ENCODE results near the gene BHMT. TPM values are rescaled to one million over a fixed set of nuclear protein-coding genes. Genes with fewer than 3 reads are reported as not detected.
"Not testable (repeated sequence)": the region's sequence is repeated elsewhere in the genome, so short reads cannot be mapped to it uniquely, and the experiment has no call there.

The BHMT gene
- total and polyA plus RNA-seq, 4 donors = 0.89 to 9.3 (median 3.1) TPM

- not testable (repeated sequence) for H3K4me3 ChIP-seq (ENCODE audit: low read depth, low read length); H3K9me3 ChIP-seq (ENCODE audit: control insufficient read depth, insufficient read depth, low read length); H3K36me3 ChIP-seq (ENCODE audit: control insufficient read depth, insufficient read depth, low read length); H3K27ac ChIP-seq (ENCODE audit: low read depth, low read length); H3K4me1 ChIP-seq (ENCODE audit: control insufficient read depth, insufficient read depth, low read length); H3K27me3 ChIP-seq (ENCODE audit: control insufficient read depth, insufficient read depth, low read length); DNase-seq (ENCODE audit: low read depth in 4 of 6, low spot score in 6 of 6)
- 100% methylated on average over 4 of the region's 7 CpGs for WGBS (ENCODE audit: insufficient coverage)
Observed at GRCh38 chr5:79161647-79162046, 50.0 kb downstream of the BHMT start.

GRCh38 chr5:79168031-79168430 is 56.4 kb downstream of the BHMT start:
- H3K27ac ChIP-seq (ENCODE audit: low read depth, low read length) = no peak overlapping the region
- no peak overlapping the region for H3K4me3 ChIP-seq (ENCODE audit: low read depth, low read length)
- H3K27me3 ChIP-seq (ENCODE audit: control insufficient read depth, insufficient read depth, low read length) = no peaks in the 10 kb centered on the region
- no peaks in the 10 kb centered on the region for H3K4me1 ChIP-seq (ENCODE audit: control insufficient read depth, insufficient read depth, low read length)
- no peak for DNase-seq (ENCODE audit: low read depth in 4 of 6, low spot score in 6 of 6)
- no peaks in the 10 kb centered on the region for H3K9me3 ChIP-seq (ENCODE audit: control insufficient read depth, insufficient read depth, low read length)
- no peaks in the 10 kb centered on the region for H3K36me3 ChIP-seq (ENCODE audit: control insufficient read depth, insufficient read depth, low read length)

- Histone ChIP-seq H3K4me1 (ENCODE audit: control insufficient read depth, insufficient read depth, low read length) (no peaks in the 10 kb centered on the region), H3K36me3 (ENCODE audit: control insufficient read depth, insufficient read depth, low read length) (no peaks in the 10 kb centered on the region), H3K4me3 (ENCODE audit: low read depth, low read length) (no peak overlapping the region), H3K9me3 (ENCODE audit: control insufficient read depth, insufficient read depth, low read length) (no peaks in the 10 kb centered on the region), H3K27ac (ENCODE audit: low read depth, low read length) (no peak overlapping the region), H3K27me3 (ENCODE audit: control insufficient read depth, insufficient read depth, low read length) (no peaks in the 10 kb centered on the region)
- no peak for DNase-seq (ENCODE audit: low read depth in 4 of 6, low spot score in 6 of 6)
Observed at GRCh38 chr5:79170661-79171060, 59.1 kb downstream of the BHMT start.

GRCh38 chr5:79171635-79172245 is 60.1 kb downstream of the BHMT start:
- Histone ChIP-seq H3K36me3 (ENCODE audit: control insufficient read depth, insufficient read depth, low read length) (no peaks in the 10 kb centered on the region), H3K4me3 (ENCODE audit: low read depth, low read length) (no peak overlapping the region), H3K27me3 (ENCODE audit: control insufficient read depth, insufficient read depth, low read length) (no peaks in the 10 kb centered on the region), H3K9me3 (ENCODE audit: control insufficient read depth, insufficient read depth, low read length) (no peaks in the 10 kb centered on the region), H3K27ac (ENCODE audit: low read depth, low read length) (no peak overlapping the region), H3K4me1 (ENCODE audit: control insufficient read depth, insufficient read depth, low read length) (no peaks in the 10 kb centered on the region)
- WGBS (ENCODE audit: insufficient coverage) = 100% methylated on average over 1 of the region's 6 CpGs
- DNase-seq (ENCODE audit: low read depth in 4 of 6, low spot score in 6 of 6) = no peak

GRCh38 chr5:79172269-79172668 is 60.7 kb downstream of the BHMT start:
- DNase-seq (ENCODE audit: low read depth in 4 of 6, low spot score in 6 of 6) = no peak
- Histone ChIP-seq H3K9me3 (ENCODE audit: control insufficient read depth, insufficient read depth, low read length) (no peaks in the 10 kb centered on the region), H3K4me1 (ENCODE audit: control insufficient read depth, insufficient read depth, low read length) (no peaks in the 10 kb centered on the region), H3K27me3 (ENCODE audit: control insufficient read depth, insufficient read depth, low read length) (no peaks in the 10 kb centered on the region), H3K27ac (ENCODE audit: low read depth, low read length) (no peak overlapping the region), H3K36me3 (ENCODE audit: control insufficient read depth, insufficient read depth, low read length) (no peaks in the 10 kb centered on the region), H3K4me3 (ENCODE audit: low read depth, low read length) (no peak overlapping the region)
- WGBS (ENCODE audit: insufficient coverage) = 60% methylated on average over 1 of the region's 1 CpG

DNA sequence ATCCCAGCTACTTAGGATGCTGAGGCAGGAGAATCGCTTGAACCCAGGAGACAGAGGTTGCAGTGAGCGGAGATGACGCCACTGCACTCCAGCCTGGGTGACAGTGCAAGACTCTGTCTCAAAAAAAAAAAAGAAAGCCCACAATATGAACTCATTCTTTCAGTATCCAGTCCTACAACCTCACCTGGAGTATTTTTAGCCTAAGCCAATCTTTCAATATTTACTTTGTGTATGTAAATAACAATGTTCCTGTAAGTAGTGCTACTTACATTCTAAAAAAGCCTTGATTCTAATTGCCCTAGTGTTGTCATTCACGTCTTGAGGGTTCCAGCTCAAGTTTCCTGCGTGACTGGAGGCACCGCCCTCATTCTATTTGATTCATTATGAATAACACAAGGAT is 62.0 kb downstream of the BHMT start:
- 100% methylated on average over 1 of the region's 6 CpGs for WGBS (ENCODE audit: insufficient coverage)
- Histone ChIP-seq H3K4me1 (ENCODE audit: control insufficient read depth, insufficient read depth, low read length) (no peaks in the 10 kb centered on the region), H3K9me3 (ENCODE audit: control insufficient read depth, insufficient read depth, low read length) (no peaks in the 10 kb centered on the region), H3K36me3 (ENCODE audit: control insufficient read depth, insufficient read depth, low read length) (no peaks in the 10 kb centered on the region), H3K4me3 (ENCODE audit: low read depth, low read length) (no peak overlapping the region), H3K27me3 (ENCODE audit: control insufficient read depth, insufficient read depth, low read length) (no peaks in the 10 kb centered on the region), H3K27ac (ENCODE audit: low read depth, low read length) (no peak overlapping the region)
- DNase-seq (ENCODE audit: low read depth in 4 of 6, low spot score in 6 of 6) = no peak

GRCh38 chr5:79180449-79180848 is 68.8 kb downstream of the BHMT start:
- H3K9me3 ChIP-seq (ENCODE audit: control insufficient read depth, insufficient read depth, low read length); DNase-seq (ENCODE audit: low read depth in 4 of 6, low spot score in 6 of 6); H3K4me1 ChIP-seq (ENCODE audit: control insufficient read depth, insufficient read depth, low read length); H3K27me3 ChIP-seq (ENCODE audit: control insufficient read depth, insufficient read depth, low read length); H3K4me3 ChIP-seq (ENCODE audit: low read depth, low read length); H3K36me3 ChIP-seq (ENCODE audit: control insufficient read depth, insufficient read depth, low read length); H3K27ac ChIP-seq (ENCODE audit: low read depth, low read length): not testable (repeated sequence)
- no CpG with 5 or more reads among the region's 4 CpGs for WGBS (ENCODE audit: insufficient coverage)

- H3K36me3 ChIP-seq (ENCODE audit: control insufficient read depth, insufficient read depth, low read length) = no peaks in the 10 kb centered on the region
- no peaks in the 10 kb centered on the region for H3K9me3 ChIP-seq (ENCODE audit: control insufficient read depth, insufficient read depth, low read length)
- no peak overlapping the region for H3K27ac ChIP-seq (ENCODE audit: low read depth, low read length)
- DNase-seq (ENCODE audit: low read depth in 4 of 6, low spot score in 6 of 6) = peak in 1 of 6 donors; percentile 24
- no peaks in the 10 kb centered on the region for H3K4me1 ChIP-seq (ENCODE audit: control insufficient read depth, insufficient read depth, low read length)
- no peaks in the 10 kb centered on the region for H3K27me3 ChIP-seq (ENCODE audit: control insufficient read depth, insufficient read depth, low read length)
- 55% methylated on average over 1 of the region's 1 CpG for WGBS (ENCODE audit: insufficient coverage)
- no peak overlapping the region for H3K4me3 ChIP-seq (ENCODE audit: low read depth, low read length)
Observed at GRCh38 chr5:79181419-79182022, 69.9 kb downstream of the BHMT start.

Small RNA genes within 50 kb of the gene (small RNA-seq; reads per million reads assigned to genes)
- 0.16 reads per million for gene RNY3P1 (ENCODE audit: low replicate concordance)

Other genes with a start within 250 kb of the BHMT start
- 10 to 100 TPM; 19.8 to 21.6 TPM for gene ARSB, start 126.5 kb upstream of the BHMT start, total RNA-seq
- 10 to 100 TPM; 20.2 to 21.8 TPM for gene ARSB, start 126.5 kb upstream of the BHMT start, polyA plus RNA-seq (ENCODE audit: insufficient read length in 2 of 2)
- gene DMGDH, start 42.1 kb upstream of the BHMT start, total RNA-seq = 1 to 10 TPM; 5.0 to 7.6 TPM
- 1 to 10 TPM; 3.3 to 3.7 TPM for gene DMGDH, start 42.1 kb upstream of the BHMT start, polyA plus RNA-seq (ENCODE audit: insufficient read length in 2 of 2)
- gene BHMT2, start 42.0 kb upstream of the BHMT start, total RNA-seq = 10 to 100 TPM in 1 of 2 donors, 1 to 10 TPM in 1; 4.3 to 29.6 TPM
- gene BHMT2, start 42.0 kb upstream of the BHMT start, polyA plus RNA-seq (ENCODE audit: insufficient read length in 2 of 2) = 1 to 10 TPM; 2.8 to 8.2 TPM
- gene JMY, start 124.3 kb downstream of the BHMT start, total RNA-seq = 10 to 100 TPM; 20.4 to 39.4 TPM
- 10 to 100 TPM; 14.3 to 23.0 TPM for gene JMY, start 124.3 kb downstream of the BHMT start, polyA plus RNA-seq (ENCODE audit: insufficient read length in 2 of 2)